ENCODE data around the gene LSS. TPM values are rescaled to one million over a fixed set of nuclear protein-coding genes. Genes with fewer than 3 reads are reported as not detected.

Gene LSS
- total RNA-seq, 4 donors from 2014 or later, result 53.2 to 75.2 (median 62.3) TPM

- no peak overlapping the region for H3K27ac ChIP-seq
- in situ Hi-C loops (cut with MboI; ENCODE audit: low pct_ligation_motif_present in 1 of 4, low pct_unique_long_range_greater_than_20kb in 1 of 4, low sequenced_read_pairs in 3 of 4) (no loop called here), intact Hi-C loops (cut with DNase I; ENCODE audit: low total_unique reads) (no loop called here)
- no peak for DNase-seq
- WGBS, 2 donors (ENCODE audit: low coverage in 1 of 2), result 64 to 86% methylated on average over 4 to 8 of the region's 8 CpGs
- no peaks in the 10 kb centered on the region for H3K36me3 ChIP-seq
- H3K4me1 ChIP-seq, result no peaks in the 10 kb centered on the region
- H3K27me3 ChIP-seq, result peaks cover 5% of the 10 kb centered on the region
- H3K4me3 ChIP-seq, result no peak overlapping the region
- H3K9me3 ChIP-seq, result no peaks in the 10 kb centered on the region
- TF ChIP-seq EP300 (IDR thresholded peaks at IDR 0.05; ENCODE audit: low read depth) (no peak), POLR2A (IDR thresholded peaks at IDR 0.05) (no peak), CTCF (IDR thresholded peaks at IDR 0.05) (no peak), POLR2AphosphoS5 (IDR thresholded peaks at IDR 0.05) (no peak)
Measured at GRCh38 chr21:46168659-46169386, 59.8 kb downstream of the LSS start.

- intact Hi-C loops (cut with DNase I; ENCODE audit: low total_unique reads) (no loop called here), in situ Hi-C loops (cut with MboI; ENCODE audit: low pct_ligation_motif_present in 1 of 4, low pct_unique_long_range_greater_than_20kb in 1 of 4, low sequenced_read_pairs in 3 of 4) (no loop called here)
- DNase-seq, result no peak
- H3K27me3 ChIP-seq, result peaks cover 9% of the 10 kb centered on the region
- WGBS, 2 donors (ENCODE audit: low coverage in 1 of 2), result 85 to 90% methylated on average over 3 to 12 of the region's 14 CpGs
- H3K9me3 ChIP-seq, result no peaks in the 10 kb centered on the region
- H3K36me3 ChIP-seq, result no peaks in the 10 kb centered on the region
- no peak overlapping the region for H3K4me3 ChIP-seq
- no peak for TF ChIP-seq POLR2A (IDR thresholded peaks at IDR 0.05)
- TF ChIP-seq CTCF (IDR thresholded peaks at IDR 0.05), result no peak
- TF ChIP-seq EP300 (IDR thresholded peaks at IDR 0.05; ENCODE audit: low read depth), result no peak
- TF ChIP-seq POLR2AphosphoS5 (IDR thresholded peaks at IDR 0.05), result no peak
- no peak overlapping the region for H3K27ac ChIP-seq
- H3K4me1 ChIP-seq, result no peaks in the 10 kb centered on the region
Measured at GRCh38 chr21:46168238-46168637, 60.3 kb downstream of the LSS start.

- H3K36me3 ChIP-seq, result no peaks in the 10 kb centered on the region
- peaks cover 0 to 3% (median 0%) of the 10 kb centered on the region in 4 donors for H3K4me1 ChIP-seq
- DNase-seq, result no peak
- H3K4me3 ChIP-seq, result no peak overlapping the region
- peaks cover 29% of the 10 kb centered on the region for H3K27me3 ChIP-seq
- no peaks in the 10 kb centered on the region for H3K9me3 ChIP-seq
- intact Hi-C loops (cut with DNase I; ENCODE audit: low total_unique reads), result no loop called here
- in situ Hi-C loops (cut with MboI; ENCODE audit: low pct_ligation_motif_present in 1 of 4, low pct_unique_long_range_greater_than_20kb in 1 of 4, low sequenced_read_pairs in 3 of 4), result no loop called here
- H3K27ac ChIP-seq, result no peak overlapping the region
- no peak for TF ChIP-seq POLR2A (IDR thresholded peaks at IDR 0.05)
- no peak for TF ChIP-seq CTCF (IDR thresholded peaks at IDR 0.05)
- TF ChIP-seq EP300 (IDR thresholded peaks at IDR 0.05; ENCODE audit: low read depth), result no peak
- TF ChIP-seq POLR2AphosphoS5 (IDR thresholded peaks at IDR 0.05), result no peak
Measured at GRCh38 chr21:46165098-46165497, 63.5 kb downstream of the LSS start.

- WGBS, 2 donors (ENCODE audit: low coverage in 1 of 2), result 89 to 94% methylated on average over 4 of the region's 4 CpGs
- TF ChIP-seq CTCF (IDR thresholded peaks at IDR 0.05) (no peak), POLR2A (IDR thresholded peaks at IDR 0.05) (no peak), POLR2AphosphoS5 (IDR thresholded peaks at IDR 0.05) (no peak)
- no peak overlapping the region for H3K27ac ChIP-seq
Measured at GRCh38 chr21:46163380-46163779, 65.2 kb downstream of the LSS start.

More at GRCh38 chr21:46163380-46163779, 65.2 kb downstream of the LSS start:
- peaks cover 0 to 3% (median 0%) of the 10 kb centered on the region in 4 donors for H3K4me1 ChIP-seq
- DNase-seq, result no peak
- in situ Hi-C loops (cut with MboI; ENCODE audit: low pct_ligation_motif_present in 1 of 4, low pct_unique_long_range_greater_than_20kb in 1 of 4, low sequenced_read_pairs in 3 of 4) (no loop called here), intact Hi-C loops (cut with DNase I; ENCODE audit: low total_unique reads) (no loop called here)
- H3K9me3 ChIP-seq, result no peaks in the 10 kb centered on the region
- no peaks in the 10 kb centered on the region for H3K36me3 ChIP-seq
- H3K27me3 ChIP-seq, result peaks cover 29% of the 10 kb centered on the region
- no peak overlapping the region for H3K4me3 ChIP-seq

All from transverse colon (tissue), 4 donors.